GM19455 (cell line): ENCODE results near the gene NREP.

Experiments
- ATAC-seq: cut with Tn5 transposase; IDR thresholded peaks from one replicate; pipeline ENCODE4 v1.9.1; 2021; ENCODE audit not compliant: unreplicated experiment

NREP gene

GRCh38 chr5:111697881-111698757 lies 58.9 kb downstream of the NREP start:
- ATAC-seq, result no peak

GRCh38 chr5:111697215-111697614 lies 59.8 kb downstream of the NREP start:
- ATAC-seq, result no peak

GRCh38 chr5:111695991-111696390 lies 61.0 kb downstream of the NREP start:
- ATAC-seq, result no peak

- ATAC-seq, result no peak
Observed at GRCh38 chr5:111694133-111694532, 62.9 kb downstream of the NREP start.

GRCh38 chr5:111691914-111692313 lies 65.1 kb downstream of the NREP start:
- no peak for ATAC-seq

- no peak for ATAC-seq
Observed at GRCh38 chr5:111691508-111691907, 65.5 kb downstream of the NREP start.

GRCh38 chr5:111689357-111689935 lies 67.5 kb downstream of the NREP start:
- ATAC-seq, result no peak

GRCh38 chr5:111685969-111686368 lies 71.0 kb downstream of the NREP start:
- ATAC-seq, result no peak

GRCh38 chr5:111682641-111683040 lies 74.4 kb downstream of the NREP start:
- ATAC-seq, result no peak

- no peak for ATAC-seq
Observed at GRCh38 chr5:111682121-111682520, 74.9 kb downstream of the NREP start.

GRCh38 chr5:111681414-111682120 lies 75.4 kb downstream of the NREP start:
- ATAC-seq, result no peak

- ATAC-seq, result no peak
Observed at GRCh38 chr5:111680737-111681413, 76.1 kb downstream of the NREP start.

GRCh38 chr5:111679611-111680010 lies 77.4 kb downstream of the NREP start:
- no peak for ATAC-seq
